ENCODE data around the gene SERPIND1.

- TF ChIP-seq POLR2A (IDR thresholded peaks at IDR 0.05; ENCODE audit: low read length) (no peak), GATA1 (IDR thresholded peaks at IDR 0.05; ENCODE audit: low read depth, low read length) (no peak)
Measured at GRCh38 chr22:20756846-20757245, 17.1 kb upstream of the SERPIND1 start.
